WERI-Rb-1 (cell line): Measurements from ENCODE around the gene EIF2AK2.

Experiments
- DNase-seq: peaks from one replicate; pipeline ENCODE4 v3.0.0-alpha.2; 2020
- H3K27ac ChIP-seq: fragments of 250-450 bp; sonication (Bioruptor Pico); 2 replicates; pipeline ENCODE4 v1.5.1; 2020; ENCODE audit warnings: mild to moderate bottlenecking, moderate library complexity
- H3K27me3 ChIP-seq: fragments of 250-450 bp; sonication (Bioruptor Pico); 2 replicates; pipeline ENCODE4 v1.5.1; 2021; ENCODE audit warnings: mild to moderate bottlenecking, low read depth, moderate library complexity; ENCODE audit not compliant: insufficient read depth, severe bottlenecking
- H3K36me3 ChIP-seq: fragments of 250-450 bp; sonication (Bioruptor Pico); 2 replicates; pipeline ENCODE4 v1.5.1; 2020; ENCODE audit warnings: mild to moderate bottlenecking, moderate library complexity
- H3K4me3 ChIP-seq: 2 replicates; pipeline ENCODE4 v1.5.1; 2011; ENCODE audit warnings: low read depth, mild to moderate bottlenecking, control low read depth, low read length
- H3K9me3 ChIP-seq: fragments of 250-450 bp; sonication (Bioruptor Pico); 2 replicates; pipeline ENCODE4 v1.5.1; 2021; ENCODE audit warnings: mild to moderate bottlenecking, moderate library complexity; ENCODE audit not compliant: severe bottlenecking
- CTCF ChIP-seq: IDR thresholded peaks from 2 replicates; pipeline ENCODE4 v1.5.1; 2011; ENCODE audit warnings: low read depth, mild to moderate bottlenecking, control low read depth, inconsistent platforms, low read length

Gene EIF2AK2

DNA sequence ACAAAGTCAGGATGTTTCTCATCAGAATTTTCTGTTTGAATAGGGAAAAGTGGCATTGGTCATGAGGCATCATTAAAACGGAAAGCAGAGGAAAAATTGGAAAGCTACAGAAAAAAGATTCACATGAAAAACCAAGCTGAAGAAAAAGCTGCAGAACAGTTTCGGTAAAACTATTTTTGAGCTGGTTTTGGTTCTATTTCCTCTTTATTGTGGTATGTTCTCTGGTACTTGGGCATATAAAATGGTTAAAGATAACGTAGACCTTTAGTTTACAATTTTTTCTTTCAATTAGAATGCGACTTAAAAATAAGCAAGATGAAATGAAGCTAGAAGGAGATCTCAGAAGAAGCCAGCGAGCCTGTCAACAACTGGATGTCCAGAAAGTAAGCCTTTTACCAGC lies 64.9 kb downstream of the EIF2AK2 start:
- no peak overlapping the region for H3K4me3 ChIP-seq
- TF ChIP-seq CTCF: no peak
- H3K9me3 ChIP-seq: no peaks in the 10 kb centered on the region
- H3K27me3 ChIP-seq: no peaks in the 10 kb centered on the region
- H3K27ac ChIP-seq: no peak overlapping the region
- DNase-seq: no peak
- H3K36me3 ChIP-seq: peaks cover 68% of the 10 kb centered on the region

DNA sequence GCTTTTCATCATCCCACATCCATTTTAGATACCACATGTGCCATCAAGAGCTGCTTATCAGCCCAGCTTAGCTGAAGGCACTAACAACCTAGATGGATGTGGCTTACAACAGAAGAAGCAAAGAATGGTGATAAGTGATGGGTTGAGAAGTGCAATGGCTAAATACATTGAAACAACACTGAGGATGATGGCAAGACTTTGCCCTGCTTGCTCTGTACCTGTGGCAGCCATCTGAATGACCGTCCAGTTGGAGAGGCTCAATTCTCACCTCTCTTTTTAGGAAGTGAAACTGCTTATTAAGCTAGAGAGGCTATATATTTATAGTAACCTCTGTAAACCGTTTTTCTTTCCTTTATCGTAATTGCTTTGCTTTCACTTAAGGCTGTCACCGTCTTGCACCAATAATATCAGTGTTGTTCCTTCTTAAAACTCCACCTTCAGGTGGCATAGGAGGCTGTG lies 66.7 kb downstream of the EIF2AK2 start:
- DNase-seq: no peak
- H3K27me3 ChIP-seq: no peaks in the 10 kb centered on the region
- no peaks in the 10 kb centered on the region for H3K9me3 ChIP-seq
- peaks cover 57% of the 10 kb centered on the region for H3K36me3 ChIP-seq
- TF ChIP-seq CTCF: no peak
- H3K4me3 ChIP-seq: no peak overlapping the region
- no peak overlapping the region for H3K27ac ChIP-seq

DNA sequence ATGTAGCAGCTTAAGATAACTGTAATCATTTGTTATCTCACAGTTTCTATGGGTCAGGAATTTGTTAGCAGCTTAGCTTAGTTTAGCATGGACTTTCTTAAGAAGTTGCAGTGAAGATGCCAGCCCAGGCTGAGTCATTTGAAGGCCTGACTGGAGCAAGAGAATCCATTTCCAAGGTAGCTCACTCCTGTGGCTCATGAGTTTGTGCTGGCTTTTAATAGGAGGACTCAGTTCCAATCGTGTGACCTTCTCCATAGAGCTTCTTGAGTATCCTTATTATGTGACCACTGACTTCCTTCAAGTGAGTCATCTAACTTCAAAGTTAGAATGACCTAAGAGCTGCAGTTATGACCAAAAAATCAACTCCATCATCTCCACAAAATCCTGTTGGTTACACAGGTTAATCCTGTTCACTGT lies 71.0 kb downstream of the EIF2AK2 start:
- Histone ChIP-seq H3K4me3 (no peak overlapping the region), H3K9me3 (no peaks in the 10 kb centered on the region)
- DNase-seq: no peak

DNA sequence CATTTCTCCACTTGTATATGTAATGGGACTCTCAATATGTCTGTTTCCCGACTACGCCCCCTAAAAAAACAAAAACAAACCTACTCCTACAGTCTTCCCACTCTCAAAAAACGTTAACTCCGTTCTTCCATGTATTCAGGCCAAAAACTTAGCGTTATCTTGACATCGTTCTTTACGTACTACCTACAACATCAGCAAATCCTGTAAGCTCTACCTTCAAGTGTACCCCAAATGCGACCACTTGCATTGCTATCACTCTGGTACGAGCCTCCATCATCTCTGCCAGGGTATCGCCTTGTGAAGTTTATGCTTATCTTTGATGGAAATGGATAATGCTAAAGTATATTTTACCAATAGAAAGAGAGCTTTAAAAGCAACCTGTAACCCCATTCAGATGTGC lies 72.0 kb downstream of the EIF2AK2 start:
- Histone ChIP-seq H3K4me3 (peak overlapping the region; percentile 78), H3K9me3 (no peaks in the 10 kb centered on the region), H3K27ac (peak overlapping the region; percentile 35), H3K36me3 (peaks cover 31% of the 10 kb centered on the region), H3K27me3 (no peaks in the 10 kb centered on the region)
- TF ChIP-seq CTCF: no peak
- no peak for DNase-seq

More for the DNA sequence above, 71.0 kb downstream of the EIF2AK2 start:
- Histone ChIP-seq H3K27ac (no peak overlapping the region), H3K27me3 (no peaks in the 10 kb centered on the region), H3K36me3 (peaks cover 34% of the 10 kb centered on the region)
- no peak for TF ChIP-seq CTCF

GRCh38 chr2:37083873-37084794 lies 72.6 kb downstream of the EIF2AK2 start, which contains the start of the genes GPATCH11 and HEATR5B:
Gene GPATCH11 (plus strand): TSS chr2:37084518. CDS start chr2:37088382, 3,864 bp downstream.
Gene HEATR5B (minus strand): TSS chr2:37084372. CDS start chr2:37083414, 958 bp downstream.
- Histone ChIP-seq H3K27ac (peak within 1 kb of the TSS; percentile 62), H3K4me3 (peak within 1 kb of the TSS; percentile 78), H3K9me3 (no peaks in the 10 kb centered on the region), H3K27me3 (no peaks in the 10 kb centered on the region), H3K36me3 (peaks cover 27% of the 10 kb centered on the region)
- DNase-seq: peak; percentile 99
- no peak for TF ChIP-seq CTCF
